ENCODE data around the gene GGTA1.
A peak's percentile ranks its signal among the peaks of the same experiment; 100 is the strongest.

The GGTA1 gene

DNA sequence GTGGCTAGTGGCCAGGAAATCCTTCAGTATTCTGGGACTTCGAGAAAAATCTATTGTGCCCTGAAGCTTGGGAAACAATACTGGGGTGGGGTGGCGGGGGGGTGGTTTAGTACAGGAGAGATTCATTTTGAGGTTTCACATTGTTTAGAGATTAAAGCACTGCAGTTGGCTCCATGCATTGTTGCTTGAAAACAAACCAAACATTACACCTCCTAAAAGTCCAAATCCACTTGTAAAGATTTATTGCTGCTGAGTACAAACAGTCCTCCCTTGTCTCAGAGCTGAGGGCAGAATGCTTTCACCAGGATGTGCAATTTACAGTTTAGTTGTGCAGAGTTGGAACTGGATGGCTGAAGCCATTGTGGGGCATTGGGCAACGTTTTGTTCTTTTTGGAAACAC lies 49.4 kb downstream of the GGTA1 start:
- no peak overlapping the region for H2BK12ac ChIP-seq (ENCODE audit: low read length in 2 of 2)

DNA sequence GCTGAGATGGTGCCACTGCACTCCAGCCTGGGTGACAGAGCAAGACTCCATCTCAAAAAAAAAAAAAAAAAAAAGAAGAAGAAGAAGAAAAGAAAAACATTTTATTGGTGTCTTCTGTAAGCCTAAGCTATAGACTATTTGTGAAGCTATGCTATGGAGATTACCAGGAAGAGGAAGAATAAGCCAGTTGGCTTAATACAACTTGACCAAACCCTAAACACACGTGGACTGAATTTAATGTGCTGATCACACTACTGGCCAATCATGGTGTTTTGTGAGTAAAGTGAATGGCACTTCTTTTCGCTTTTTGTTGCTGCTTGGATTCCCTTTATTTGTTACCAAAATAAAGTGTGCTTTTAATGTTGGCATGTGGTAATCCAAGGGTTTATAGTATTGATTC lies 49.9 kb downstream of the GGTA1 start:
- no peak overlapping the region for H3K23ac ChIP-seq (ENCODE audit: low read length in 2 of 2)
- no peaks in the 10 kb centered on the region for H3K79me1 ChIP-seq (replicated peaks; ENCODE audit: low read length, poor library complexity, severe bottlenecking)
- H2AFZ ChIP-seq (ENCODE audit: low read depth, low read length) = no peak overlapping the region
- H3K14ac ChIP-seq (ENCODE audit: low read length in 2 of 2) = no peak overlapping the region
- H2BK120ac ChIP-seq (ENCODE audit: low read depth, low read length) = no peak overlapping the region
- no peak overlapping the region for H2BK5ac ChIP-seq (ENCODE audit: low read depth, low read length, poor library complexity, severe bottlenecking)
- H2BK15ac ChIP-seq (ENCODE audit: low read depth, poor library complexity, severe bottlenecking) = no peak overlapping the region
- no peak overlapping the region for H2BK12ac ChIP-seq (ENCODE audit: low read length in 2 of 2)
- H3K18ac ChIP-seq (ENCODE audit: low read depth in 1 of 2, low read length in 2 of 2) = no peak overlapping the region
- no peaks in the 10 kb centered on the region for H3K9me3 ChIP-seq (ENCODE audit: control insufficient read depth, low read length)
- H3K4me1 ChIP-seq (ENCODE audit: control insufficient read depth, insufficient read depth, low read depth, low read length) = peaks cover 3% of the 10 kb centered on the region
- no peak overlapping the region for H4K91ac ChIP-seq (ENCODE audit: low read length)
- no peak overlapping the region for H3K4me3 ChIP-seq (ENCODE audit: insufficient read depth in 1 of 2, low read depth in 1 of 2, low read length in 2 of 2)
- WGBS = 66% methylated on average over 2 of the region's 2 CpGs
- H2AK5ac ChIP-seq (ENCODE audit: low read length, severe bottlenecking) = no peak overlapping the region
- peaks cover 42 to 75% of the 10 kb centered on the region in 2 experiments for H3K27me3 ChIP-seq (ENCODE audit: control insufficient read depth in 1 of 2, insufficient read depth in 1 of 2, low read length in 2 of 2)
- DNase-seq = no peak
- no peak overlapping the region for H3K9ac ChIP-seq (ENCODE audit: low read length)
- H3K4me2 ChIP-seq (ENCODE audit: low read length, poor library complexity, severe bottlenecking) = no peak overlapping the region
- H4K8ac ChIP-seq (ENCODE audit: low read length) = no peak overlapping the region
- H3K36me3 ChIP-seq (ENCODE audit: control insufficient read depth in 1 of 2, insufficient read depth in 2 of 2, low read depth in 1 of 2, low read length in 2 of 2) = no peaks in the 10 kb centered on the region
- no peak overlapping the region for H3K4ac ChIP-seq (ENCODE audit: low read depth in 1 of 2, low read length in 2 of 2)
- H3K27ac ChIP-seq (ENCODE audit: low read length, poor library complexity, severe bottlenecking) = no peak overlapping the region

More for the DNA sequence above, 49.4 kb downstream of the GGTA1 start:
- Histone ChIP-seq H3K18ac (ENCODE audit: low read depth in 1 of 2, low read length in 2 of 2) (no peak overlapping the region), H2BK5ac (ENCODE audit: low read depth, low read length, poor library complexity, severe bottlenecking) (no peak overlapping the region), H3K9me3 (ENCODE audit: control insufficient read depth, low read length) (no peaks in the 10 kb centered on the region), H3K27ac (ENCODE audit: low read length, poor library complexity, severe bottlenecking) (no peak overlapping the region), H3K4me1 (ENCODE audit: control insufficient read depth, insufficient read depth, low read depth, low read length) (peaks cover 3% of the 10 kb centered on the region), H4K8ac (ENCODE audit: low read length) (no peak overlapping the region), H2AFZ (ENCODE audit: low read depth, low read length) (no peak overlapping the region), H3K79me1 (replicated peaks; ENCODE audit: low read length, poor library complexity, severe bottlenecking) (no peaks in the 10 kb centered on the region), H3K4me2 (ENCODE audit: low read length, poor library complexity, severe bottlenecking) (no peak overlapping the region), H3K4me3 (ENCODE audit: insufficient read depth in 1 of 2, low read depth in 1 of 2, low read length in 2 of 2) (no peak overlapping the region), H3K23ac (ENCODE audit: low read length in 2 of 2) (no peak overlapping the region), H3K27me3 (ENCODE audit: control insufficient read depth in 1 of 2, insufficient read depth in 1 of 2, low read length in 2 of 2) (peaks cover 42 to 75% of the 10 kb centered on the region in 2 experiments), H2BK120ac (ENCODE audit: low read depth, low read length) (no peak overlapping the region), H2BK15ac (ENCODE audit: low read depth, poor library complexity, severe bottlenecking) (no peak overlapping the region), H3K36me3 (ENCODE audit: control insufficient read depth in 1 of 2, insufficient read depth in 2 of 2, low read depth in 1 of 2, low read length in 2 of 2) (no peaks in the 10 kb centered on the region), H4K91ac (ENCODE audit: low read length) (no peak overlapping the region), H3K14ac (ENCODE audit: low read length in 2 of 2) (no peak overlapping the region), H3K4ac (ENCODE audit: low read depth in 1 of 2, low read length in 2 of 2) (no peak overlapping the region), H2AK5ac (ENCODE audit: low read length, severe bottlenecking) (no peak overlapping the region), H3K9ac (ENCODE audit: low read length) (no peak overlapping the region)
- DNase-seq = peak; percentile 27
- 33% methylated on average over 2 of the region's 3 CpGs for WGBS

GRCh38 chr9:121447321-121447834 lies 52.3 kb downstream of the GGTA1 start:
- no peaks in the 10 kb centered on the region for H3K9me3 ChIP-seq (ENCODE audit: control insufficient read depth, low read length)
- H3K4ac ChIP-seq (ENCODE audit: low read depth in 1 of 2, low read length in 2 of 2) = no peak overlapping the region
- H3K14ac ChIP-seq (ENCODE audit: low read length in 2 of 2) = no peak overlapping the region
- H4K8ac ChIP-seq (ENCODE audit: low read length) = no peak overlapping the region
- H3K9ac ChIP-seq (ENCODE audit: low read length) = no peak overlapping the region
- peak; percentile 67 for DNase-seq
- H2BK15ac ChIP-seq (ENCODE audit: low read depth, poor library complexity, severe bottlenecking) = no peak overlapping the region
- no peak overlapping the region for H2BK5ac ChIP-seq (ENCODE audit: low read depth, low read length, poor library complexity, severe bottlenecking)
- H3K4me2 ChIP-seq (ENCODE audit: low read length, poor library complexity, severe bottlenecking) = no peak overlapping the region
- H3K36me3 ChIP-seq (ENCODE audit: control insufficient read depth in 1 of 2, insufficient read depth in 2 of 2, low read depth in 1 of 2, low read length in 2 of 2) = no peaks in the 10 kb centered on the region
- H4K91ac ChIP-seq (ENCODE audit: low read length) = no peak overlapping the region
- no peak overlapping the region for H2AK5ac ChIP-seq (ENCODE audit: low read length, severe bottlenecking)
- H3K4me1 ChIP-seq (ENCODE audit: control insufficient read depth, insufficient read depth, low read depth, low read length) = peaks cover 3% of the 10 kb centered on the region
- H3K27me3 ChIP-seq (ENCODE audit: control insufficient read depth in 1 of 2, insufficient read depth in 1 of 2, low read length in 2 of 2) = peaks cover 42 to 80% of the 10 kb centered on the region in 2 experiments
- H2BK120ac ChIP-seq (ENCODE audit: low read depth, low read length) = no peak overlapping the region
- no peak overlapping the region for H3K27ac ChIP-seq (ENCODE audit: low read length, poor library complexity, severe bottlenecking)
- H3K4me3 ChIP-seq (ENCODE audit: insufficient read depth in 1 of 2, low read depth in 1 of 2, low read length in 2 of 2) = no peak overlapping the region
- no peak overlapping the region for H2AFZ ChIP-seq (ENCODE audit: low read depth, low read length)
- H3K79me1 ChIP-seq (replicated peaks; ENCODE audit: low read length, poor library complexity, severe bottlenecking) = no peaks in the 10 kb centered on the region
- WGBS = 51% methylated on average over 5 of the region's 6 CpGs
- H2BK12ac ChIP-seq (ENCODE audit: low read length in 2 of 2) = no peak overlapping the region
- no peak overlapping the region for H3K18ac ChIP-seq (ENCODE audit: low read depth in 1 of 2, low read length in 2 of 2)
- H3K23ac ChIP-seq (ENCODE audit: low read length in 2 of 2) = no peak overlapping the region

DNA sequence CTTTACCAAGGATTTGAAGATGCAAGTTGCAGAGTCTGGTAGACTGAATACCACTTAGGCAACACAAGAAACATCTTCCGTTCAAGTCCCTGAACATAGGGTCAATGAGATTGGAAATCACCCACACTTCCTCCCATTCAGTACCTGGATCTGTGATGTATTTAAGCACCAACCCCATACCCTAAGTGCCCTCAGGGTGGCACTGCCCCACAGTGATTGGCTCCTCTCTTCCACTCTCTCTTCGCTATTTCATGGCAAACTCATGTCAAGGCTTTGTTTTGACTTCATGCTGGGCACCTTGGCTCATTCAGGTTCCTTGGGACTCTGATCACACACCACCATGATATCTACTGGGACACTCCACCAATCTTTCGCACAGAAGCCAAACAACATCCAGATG lies 53.7 kb downstream of the GGTA1 start:
- no peaks in the 10 kb centered on the region for H3K36me3 ChIP-seq (ENCODE audit: control insufficient read depth in 1 of 2, insufficient read depth in 2 of 2, low read depth in 1 of 2, low read length in 2 of 2)
- no peak overlapping the region for H3K4ac ChIP-seq (ENCODE audit: low read depth in 1 of 2, low read length in 2 of 2)
- H4K91ac ChIP-seq (ENCODE audit: low read length) = no peak overlapping the region
- no peak overlapping the region for H3K4me2 ChIP-seq (ENCODE audit: low read length, poor library complexity, severe bottlenecking)
- H3K4me1 ChIP-seq (ENCODE audit: control insufficient read depth, insufficient read depth, low read depth, low read length) = peaks cover 3% of the 10 kb centered on the region
- H2BK15ac ChIP-seq (ENCODE audit: low read depth, poor library complexity, severe bottlenecking) = no peak overlapping the region
- H2BK120ac ChIP-seq (ENCODE audit: low read depth, low read length) = no peak overlapping the region
- 73% methylated on average over 3 of the region's 3 CpGs for WGBS
- H3K9me3 ChIP-seq (ENCODE audit: control insufficient read depth, low read length) = no peaks in the 10 kb centered on the region
- H3K18ac ChIP-seq (ENCODE audit: low read depth in 1 of 2, low read length in 2 of 2) = no peak overlapping the region
- H2BK5ac ChIP-seq (ENCODE audit: low read depth, low read length, poor library complexity, severe bottlenecking) = no peak overlapping the region
- no peak overlapping the region for H2AFZ ChIP-seq (ENCODE audit: low read depth, low read length)
- no peak overlapping the region for H4K8ac ChIP-seq (ENCODE audit: low read length)
- no peaks in the 10 kb centered on the region for H3K79me1 ChIP-seq (replicated peaks; ENCODE audit: low read length, poor library complexity, severe bottlenecking)
- no peak overlapping the region for H3K14ac ChIP-seq (ENCODE audit: low read length in 2 of 2)
- no peak for DNase-seq
- peaks cover 47 to 82% of the 10 kb centered on the region in 2 experiments for H3K27me3 ChIP-seq (ENCODE audit: control insufficient read depth in 1 of 2, insufficient read depth in 1 of 2, low read length in 2 of 2)
- no peak overlapping the region for H2BK12ac ChIP-seq (ENCODE audit: low read length in 2 of 2)
- H2AK5ac ChIP-seq (ENCODE audit: low read length, severe bottlenecking) = no peak overlapping the region
- H3K4me3 ChIP-seq (ENCODE audit: insufficient read depth in 1 of 2, low read depth in 1 of 2, low read length in 2 of 2) = no peak overlapping the region
- no peak overlapping the region for H3K9ac ChIP-seq (ENCODE audit: low read length)
- H3K27ac ChIP-seq (ENCODE audit: low read length, poor library complexity, severe bottlenecking) = no peak overlapping the region
- H3K23ac ChIP-seq (ENCODE audit: low read length in 2 of 2) = no peak overlapping the region

Measured in mesenchymal stem cell (in vitro differentiated cells and primary cell).